ENCODE results near the gene ADGRE2. TPM values are rescaled to one million over a fixed set of nuclear protein-coding genes. Genes with fewer than 3 reads are reported as not detected.

ADGRE2 gene
- total RNA-seq, 1 experiment from 2014 or later, result 8.0 TPM

DNA sequence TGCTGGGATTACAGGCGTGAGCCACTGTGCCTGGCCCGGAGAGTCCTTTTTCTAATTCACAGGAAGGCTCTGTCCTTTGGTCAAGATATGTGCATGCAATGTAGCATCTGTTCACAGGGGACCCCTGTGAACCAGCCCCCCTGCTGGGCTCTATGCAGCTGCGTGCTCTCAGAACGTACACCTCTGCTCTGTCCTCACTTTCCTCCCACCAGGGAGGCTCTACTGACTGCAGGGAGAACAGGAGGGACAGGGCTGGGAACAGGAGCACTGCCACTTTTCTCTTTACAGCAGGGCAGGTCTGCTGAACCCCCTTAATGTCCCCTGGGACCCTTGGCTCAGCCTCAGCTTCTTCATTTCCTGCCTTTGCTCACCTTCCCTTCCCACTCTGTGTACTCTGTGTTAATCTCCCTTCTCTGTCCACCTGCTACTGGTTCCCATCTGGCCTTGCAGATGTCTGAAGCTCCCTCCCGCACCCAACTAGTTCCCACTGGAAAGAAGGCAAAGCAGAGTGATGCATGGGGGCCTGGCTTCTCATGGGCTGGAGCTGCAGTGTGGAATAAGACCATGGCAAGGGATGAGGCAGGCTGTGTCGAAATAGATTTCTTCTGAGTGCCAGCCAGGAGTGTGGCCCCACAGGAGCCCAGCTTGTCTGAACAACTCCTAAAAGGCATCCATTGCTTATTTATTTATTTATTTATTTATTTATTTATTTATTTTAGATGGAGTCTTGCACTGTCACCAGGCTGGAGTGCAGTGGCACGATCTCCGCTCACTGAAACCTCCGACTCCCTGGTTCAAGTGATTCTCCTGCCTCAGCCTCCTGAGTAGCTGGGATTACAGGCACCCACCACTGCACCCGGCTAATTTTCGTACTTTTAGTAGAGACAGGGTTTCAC is 7.2 kb downstream of the ADGRE2 start:
- CTCF ChIA-PET, result interaction anchor here (0.7 kb wide), 1 partner anchor 17 kb away, joined by 5 read pairs; no protein-coding TSS in a partner anchor
- no TSS peak for BruUV-seq (replicated peaks)
- Mint-ChIP-seq H3K9me3 (ENCODE audit: unreplicated experiment) (no peaks in the 10 kb centered on the region), H3K27ac (ENCODE audit: low read depth, unreplicated experiment) (no peak overlapping the region), H3K27me3 (ENCODE audit: insufficient read depth, unreplicated experiment) (no peaks in the 10 kb centered on the region), H3K4me1 (ENCODE audit: insufficient read depth, unreplicated experiment) (peaks cover 5% of the 10 kb centered on the region), H3K4me3 (ENCODE audit: unreplicated experiment) (no peak overlapping the region), H3K36me3 (ENCODE audit: insufficient read depth, unreplicated experiment) (peaks cover 53% of the 10 kb centered on the region)
- no peak for DNase-seq (ENCODE audit: unreplicated experiment)
- intact Hi-C loops (cut with micrococcal nuclease), result no loop called here
- no peak for TF ChIP-seq CTCF (IDR thresholded peaks at IDR 0.05; ENCODE audit: unreplicated experiment)
- POLR2A ChIA-PET, result no interaction called here

DNA sequence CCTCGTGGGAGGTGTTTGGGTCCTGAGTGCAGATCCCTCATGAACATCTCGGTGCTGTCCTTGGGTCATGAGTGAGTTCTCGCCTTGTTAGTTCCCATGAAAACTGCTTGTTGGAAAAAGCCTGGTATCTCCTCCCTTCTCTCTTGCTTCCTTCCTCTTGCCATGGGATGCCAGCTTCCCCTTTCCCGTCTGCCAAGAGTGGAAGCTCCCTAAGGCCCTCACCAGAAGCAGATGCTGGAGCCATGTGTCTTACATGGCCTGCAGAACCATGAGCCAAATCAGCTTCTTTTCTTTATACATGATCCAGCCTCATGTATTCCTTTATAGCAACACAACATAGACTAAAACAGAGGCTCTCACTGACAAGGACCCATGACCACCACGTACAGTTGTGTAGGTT is 8.2 kb downstream of the ADGRE2 start:
- POLR2A ChIA-PET, result interaction anchor here (0.6 kb wide), 1 partner anchor 80 kb away, joined by 3 read pairs; no protein-coding TSS in a partner anchor
- Mint-ChIP-seq H3K4me1 (ENCODE audit: insufficient read depth, unreplicated experiment) (no peaks in the 10 kb centered on the region), H3K36me3 (ENCODE audit: insufficient read depth, unreplicated experiment) (peaks cover 60% of the 10 kb centered on the region), H3K9me3 (ENCODE audit: unreplicated experiment) (no peaks in the 10 kb centered on the region), H3K27ac (ENCODE audit: low read depth, unreplicated experiment) (no peak overlapping the region), H3K27me3 (ENCODE audit: insufficient read depth, unreplicated experiment) (no peaks in the 10 kb centered on the region), H3K4me3 (ENCODE audit: unreplicated experiment) (no peak overlapping the region)
- intact Hi-C loops (cut with micrococcal nuclease), result no loop called here
- DNase-seq (ENCODE audit: unreplicated experiment), result no peak
- no TSS peak for BruUV-seq (replicated peaks)
- no peak for TF ChIP-seq CTCF (IDR thresholded peaks at IDR 0.05; ENCODE audit: unreplicated experiment)
- CTCF ChIA-PET, result interaction anchor here (0.7 kb wide), 1 partner anchor 199 kb away, joined by 3 read pairs; the partner anchor contains the start of gene NDUFB7

GRCh38 chr19:14769201-14769600 is 9.2 kb downstream of the ADGRE2 start:
- Mint-ChIP-seq H3K36me3 (ENCODE audit: insufficient read depth, unreplicated experiment) (peaks cover 60% of the 10 kb centered on the region), H3K27ac (ENCODE audit: low read depth, unreplicated experiment) (no peak overlapping the region), H3K27me3 (ENCODE audit: insufficient read depth, unreplicated experiment) (no peaks in the 10 kb centered on the region), H3K9me3 (ENCODE audit: unreplicated experiment) (no peaks in the 10 kb centered on the region), H3K4me1 (ENCODE audit: insufficient read depth, unreplicated experiment) (no peaks in the 10 kb centered on the region), H3K4me3 (ENCODE audit: unreplicated experiment) (no peak overlapping the region)
- ChIA-PET POLR2A (interaction anchor here (0.7 kb wide), 1 partner anchor 607 kb away, joined by 3 read pairs; no protein-coding TSS in a partner anchor), CTCF (interaction anchor here (0.7 kb wide), 1 partner anchor 69 kb away, joined by 3 read pairs; no protein-coding TSS in a partner anchor)
- intact Hi-C loops (cut with micrococcal nuclease), result no loop called here
- DNase-seq (ENCODE audit: unreplicated experiment), result no peak
- BruUV-seq (replicated peaks), result no TSS peak
- no peak for TF ChIP-seq CTCF (IDR thresholded peaks at IDR 0.05; ENCODE audit: unreplicated experiment)

DNA sequence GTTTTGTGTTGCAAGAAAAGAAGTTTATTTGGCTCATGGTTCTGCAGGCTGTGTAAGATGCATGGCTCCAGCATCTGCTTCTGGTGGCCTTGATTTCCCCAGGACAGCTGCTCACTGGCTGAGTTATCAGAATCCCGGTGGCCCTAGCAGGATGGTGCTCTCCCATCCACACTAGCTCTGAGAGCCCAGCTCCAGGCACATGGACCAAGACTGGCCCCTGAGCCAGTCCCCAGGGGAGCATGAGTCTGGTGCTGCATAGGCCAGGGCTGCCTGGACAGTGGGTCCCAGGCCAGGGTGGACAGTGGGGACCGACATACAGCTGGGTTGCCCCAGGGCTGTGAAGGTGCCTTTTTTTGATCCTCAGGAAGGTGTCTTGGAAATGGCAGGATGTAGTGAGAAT is 10.4 kb downstream of the ADGRE2 start:
- intact Hi-C loops (cut with micrococcal nuclease), result no loop called here
- Mint-ChIP-seq H3K36me3 (ENCODE audit: insufficient read depth, unreplicated experiment) (peaks cover 51% of the 10 kb centered on the region), H3K4me1 (ENCODE audit: insufficient read depth, unreplicated experiment) (no peaks in the 10 kb centered on the region), H3K27me3 (ENCODE audit: insufficient read depth, unreplicated experiment) (no peaks in the 10 kb centered on the region), H3K27ac (ENCODE audit: low read depth, unreplicated experiment) (no peak overlapping the region), H3K9me3 (ENCODE audit: unreplicated experiment) (peaks cover 6% of the 10 kb centered on the region), H3K4me3 (ENCODE audit: unreplicated experiment) (no peak overlapping the region)
- ChIA-PET CTCF (interaction anchor here (0.6 kb wide), 1 partner anchor 18 kb away, joined by 3 read pairs; no protein-coding TSS in a partner anchor), POLR2A (no interaction called here)
- no peak for TF ChIP-seq CTCF (IDR thresholded peaks at IDR 0.05; ENCODE audit: unreplicated experiment)
- no peak for DNase-seq (ENCODE audit: unreplicated experiment)
- no TSS peak for BruUV-seq (replicated peaks)
